ENCODE measurements around the gene NEK10.

DNA sequence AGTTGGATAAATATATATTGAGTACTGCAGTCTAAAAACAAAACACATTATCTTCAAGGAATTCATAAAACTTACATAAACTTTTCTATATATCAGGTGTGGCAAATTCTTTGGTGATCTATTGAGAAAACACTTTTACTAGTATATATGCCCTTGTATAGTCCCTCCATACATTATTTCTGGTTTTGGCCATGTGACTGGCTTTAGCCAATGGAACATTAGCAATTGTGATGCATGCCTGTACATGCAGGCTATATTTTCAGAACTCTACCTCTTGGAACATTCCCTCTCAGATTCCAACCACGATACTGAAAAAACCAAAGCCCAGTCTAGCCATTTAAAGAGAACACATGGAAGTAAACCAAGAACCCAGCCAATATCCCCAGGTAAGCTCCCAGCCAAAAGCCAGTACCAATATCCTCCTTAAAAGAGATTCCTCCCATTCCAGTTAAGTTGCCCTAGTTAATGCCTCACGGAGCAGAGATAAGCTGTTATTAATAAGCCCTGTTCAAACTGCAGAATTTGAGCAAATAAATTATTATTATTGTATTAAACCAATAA lies 152.8 kb downstream of the NEK10 start:
- TF ChIP-seq CTCF (IDR thresholded peaks at IDR 0.05), result no peak
- TF ChIP-seq POLR2A (IDR thresholded peaks at IDR 0.05), result no peak

All from adrenal gland (tissue), 5 donors.